ENCODE measurements around the gene RAD51C. TPM values are rescaled to one million over a fixed set of nuclear protein-coding genes. Genes with fewer than 3 reads are reported as not detected.

Gene RAD51C
- 10 to 100 TPM; 21.3 to 35.6 TPM for total RNA-seq

GRCh38 chr17:58692239-58693055 is at the start of gene RAD51C:
TSS of gene RAD51C (plus strand) at chr17:58692602. CDS start at chr17:58692644, 42 bp downstream.

DNA sequence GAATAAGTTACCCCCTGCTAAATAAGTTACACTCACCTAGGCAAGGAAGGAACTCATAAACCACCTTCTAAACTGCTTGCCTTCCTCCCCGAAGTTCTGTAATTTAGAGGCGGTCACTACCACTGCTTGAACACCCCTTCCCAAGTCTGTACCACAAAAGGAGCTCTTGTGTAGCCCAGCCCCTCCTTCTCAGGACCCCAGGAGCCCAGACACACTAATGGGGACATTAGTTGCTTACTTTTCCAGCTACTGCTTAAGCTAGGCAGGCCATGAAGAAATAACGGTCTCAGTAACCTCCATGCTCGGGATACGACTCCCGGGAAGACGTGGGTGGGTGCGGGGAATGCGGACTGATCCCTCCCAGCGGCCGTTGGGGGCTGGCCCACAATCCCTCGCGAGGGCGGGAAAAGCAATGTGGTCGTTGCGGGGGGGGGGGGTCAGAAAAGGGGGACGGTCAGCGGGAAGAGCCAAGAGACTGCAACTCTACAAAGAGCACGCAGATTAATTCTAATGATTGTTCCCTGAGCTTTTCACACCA is 632 bp upstream of the RAD51C start, which contains the start of gene TEX14:
Gene TEX14, minus strand, starts transcription at position 345 of the 538 bp plus-strand sequence. CDS start 40,044 bp downstream, outside the sequence.

DNA sequence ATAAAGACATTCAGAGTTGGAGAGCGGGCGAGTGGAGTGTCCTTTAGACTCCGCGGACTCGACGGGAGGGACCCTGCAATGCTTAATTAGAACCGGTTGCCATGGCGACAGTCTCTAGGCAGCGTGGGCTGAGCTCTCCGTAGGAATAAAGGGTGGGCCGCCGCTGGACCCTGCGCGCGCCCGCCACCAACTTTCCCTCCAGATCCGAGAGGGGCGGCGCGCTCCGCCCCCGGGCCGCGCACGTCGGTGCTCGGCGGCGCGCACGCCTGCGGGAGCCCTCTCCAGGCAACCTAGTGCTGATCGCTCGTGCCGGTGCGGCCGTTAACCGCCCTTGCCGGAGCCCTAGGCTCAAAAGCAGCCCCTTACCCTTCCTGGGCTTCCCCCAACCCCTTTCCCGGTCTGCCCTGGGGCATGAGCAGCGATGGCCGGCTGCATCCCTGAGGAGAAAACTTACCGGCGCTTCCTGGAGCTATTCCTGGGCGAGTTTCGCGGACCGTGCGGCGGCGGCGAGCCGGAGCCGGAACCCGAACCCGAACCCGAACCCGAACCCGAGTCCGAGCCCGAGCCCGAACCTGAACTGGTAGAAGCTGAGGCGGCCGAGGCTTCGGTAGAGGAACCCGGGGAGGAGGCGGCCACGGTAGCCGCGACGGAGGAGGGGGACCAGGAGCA is 63.3 kb downstream of the RAD51C start, which contains the start of gene PPM1E:
Gene PPM1E, plus strand, starts transcription at position 278 of the 669 bp plus-strand sequence.

Small RNAs within 50 kb of the gene (small RNA-seq; reads per million reads assigned to genes)
- gene AC011195.1: 0 reads per million in 2 donors
- gene AC025521.1: 0 to 0.12 reads per million in 2 donors
- 0 reads per million in 2 donors for gene RF00017
- gene RNU1-108P: 0.06 to 0.17 reads per million in 2 donors
- 0.04 to 0.58 reads per million in 2 donors for gene RNU1-52P
- 294 to 1,006 reads per million in 2 donors for gene RNU1-85P

Other genes with a start within 250 kb of the RAD51C start
- gene HSF5, start 204.2 kb upstream of the RAD51C start, total RNA-seq: not detected
- gene MTMR4, start 178.0 kb upstream of the RAD51C start, total RNA-seq: 10 to 100 TPM; 56.4 to 69.9 TPM
- gene TEX14, start 557 bp upstream of the RAD51C start, total RNA-seq: under 1 TPM; 0.33 to 0.69 TPM
- under 1 TPM; 0.67 to 0.69 TPM for gene PPM1E, start 63.3 kb downstream of the RAD51C start, total RNA-seq

Data from melanocyte of skin (primary cell).